HG03378 (cell line): Measurements from ENCODE around the gene KCNMB2.

Experiments
- ATAC-seq: cut with Tn5 transposase; IDR thresholded peaks from one replicate; pipeline ENCODE4 v1.9.1; 2021; ENCODE audit warnings: mild to moderate bottlenecking, moderate library complexity; ENCODE audit not compliant: unreplicated experiment

Gene KCNMB2

DNA sequence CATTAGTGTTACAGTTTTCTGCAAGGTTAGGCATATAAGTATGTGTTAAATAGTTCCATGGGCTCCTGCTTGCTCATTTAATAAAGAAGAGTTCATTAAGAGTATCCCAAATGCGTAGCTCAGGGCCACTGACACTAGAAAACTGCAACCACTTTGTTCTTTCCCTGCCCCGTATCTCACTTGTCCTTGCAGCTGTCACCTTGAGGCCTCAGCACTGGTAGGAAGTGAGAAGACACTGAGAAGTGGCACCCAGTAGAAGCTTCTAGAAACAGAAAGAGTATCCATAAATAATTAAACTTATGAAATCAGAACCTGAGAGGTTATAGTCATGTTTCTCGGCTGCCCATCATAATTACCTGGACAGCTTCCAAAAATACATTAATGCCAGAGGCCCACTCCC, 266.0 kb downstream of the KCNMB2 start:
- ATAC-seq, result no peak

DNA sequence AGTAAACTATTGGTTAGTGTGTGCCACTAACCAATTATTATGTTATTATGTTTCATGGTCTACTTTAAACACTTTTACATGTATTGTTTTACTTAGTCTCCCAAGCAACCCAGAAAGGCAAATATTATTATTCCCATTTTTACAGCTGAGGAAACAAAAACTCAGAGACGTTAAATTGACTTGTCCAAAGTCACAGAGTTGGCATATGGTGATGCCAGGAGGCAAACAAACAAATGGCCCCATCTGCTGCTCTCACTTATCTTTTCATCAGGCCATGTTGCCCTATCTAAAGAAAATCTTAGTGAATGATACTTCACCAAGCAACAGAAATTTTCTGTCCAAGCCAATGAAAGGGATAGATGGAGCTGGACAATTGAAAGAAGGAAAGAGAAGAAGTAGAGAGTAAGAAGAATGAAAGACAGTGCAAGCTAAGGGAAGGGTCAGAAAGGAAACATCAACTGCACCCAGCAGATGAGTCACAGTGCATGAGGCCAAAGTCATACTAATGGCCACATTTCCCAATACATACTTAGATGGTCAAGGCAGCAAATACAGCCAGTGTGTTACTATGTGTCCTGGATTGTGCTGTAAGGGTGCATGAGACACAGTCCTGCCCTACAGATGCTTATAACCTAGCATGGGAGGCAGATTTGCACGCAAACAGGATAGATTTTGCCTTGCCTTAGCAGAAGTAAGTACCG, 266.9 kb downstream of the KCNMB2 start:
- ATAC-seq, result no peak

DNA sequence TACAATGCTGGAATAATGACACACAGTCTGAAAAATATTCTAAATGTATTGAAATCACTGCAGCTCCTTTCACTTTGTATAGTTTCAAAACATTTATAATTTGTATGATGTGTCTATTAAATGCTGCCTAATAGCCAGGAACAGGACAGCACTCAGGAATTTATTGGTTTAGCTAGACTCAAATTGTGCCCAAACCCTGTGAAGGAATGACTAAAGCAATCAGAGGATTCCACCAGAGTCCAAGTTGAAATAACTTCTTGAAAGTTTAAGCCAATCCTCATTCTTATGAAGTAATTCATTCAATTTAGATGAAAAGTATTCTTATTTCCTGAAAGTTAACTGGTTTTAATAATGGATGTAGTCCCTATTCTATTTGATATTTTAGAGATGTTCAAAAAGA, 268.4 kb downstream of the KCNMB2 start:
- ATAC-seq, result no peak

DNA sequence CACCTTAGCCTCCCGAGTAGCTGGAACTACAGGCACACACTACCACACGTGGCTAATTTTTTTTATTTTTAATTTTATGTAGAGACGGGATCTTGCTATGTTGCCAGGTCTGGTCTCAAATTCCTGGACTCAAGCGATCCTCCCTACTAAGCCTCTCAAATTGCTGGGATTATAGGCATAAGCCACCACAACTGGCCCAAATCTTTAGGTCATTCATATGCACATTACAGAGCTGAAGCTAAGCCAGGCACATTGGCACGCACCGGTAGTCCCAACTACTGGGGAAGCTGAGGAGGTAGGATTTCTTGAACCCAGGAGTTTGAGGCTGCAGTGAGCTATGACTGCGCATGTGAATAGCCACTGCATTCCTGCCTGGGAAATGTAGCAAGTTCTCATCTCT, 269.5 kb downstream of the KCNMB2 start:
- no peak for ATAC-seq

DNA sequence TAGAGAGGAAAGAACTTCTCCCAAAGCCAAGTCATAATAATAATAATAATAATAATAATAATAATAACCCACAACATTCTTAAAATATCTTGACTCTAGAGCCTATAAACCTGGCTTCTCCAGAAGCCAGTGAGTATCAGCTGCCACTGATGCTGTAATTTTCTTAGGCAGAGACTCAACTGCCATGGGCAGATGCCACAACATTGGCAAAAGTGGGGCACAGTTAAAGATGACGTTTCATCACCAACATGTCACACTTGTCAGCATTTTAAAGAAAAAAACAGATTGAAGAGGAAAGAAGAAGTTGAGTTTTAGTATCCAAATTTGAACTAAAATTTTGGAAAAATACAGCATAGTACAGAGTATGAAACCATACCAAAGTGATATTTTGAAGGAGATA, 270.4 kb downstream of the KCNMB2 start:
- ATAC-seq, result no peak

DNA sequence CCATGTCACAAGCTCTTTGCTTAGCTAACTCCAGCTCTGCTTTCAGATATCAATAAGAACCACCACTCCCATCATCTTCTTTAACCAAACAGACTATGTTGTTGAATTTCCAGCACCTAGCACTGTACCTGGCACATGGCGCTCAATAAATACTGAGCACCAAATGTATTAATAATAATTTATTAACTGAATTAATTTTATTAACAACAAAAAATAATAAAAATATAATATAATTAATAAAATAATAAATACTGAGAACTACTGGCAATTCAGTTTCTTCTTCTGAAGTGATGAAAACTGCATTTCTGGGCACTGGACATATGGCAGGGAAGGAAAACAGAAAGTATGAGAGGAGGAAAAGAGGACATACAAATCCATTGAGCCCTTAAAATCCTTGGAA, 271.5 kb downstream of the KCNMB2 start:
- ATAC-seq, result no peak

DNA sequence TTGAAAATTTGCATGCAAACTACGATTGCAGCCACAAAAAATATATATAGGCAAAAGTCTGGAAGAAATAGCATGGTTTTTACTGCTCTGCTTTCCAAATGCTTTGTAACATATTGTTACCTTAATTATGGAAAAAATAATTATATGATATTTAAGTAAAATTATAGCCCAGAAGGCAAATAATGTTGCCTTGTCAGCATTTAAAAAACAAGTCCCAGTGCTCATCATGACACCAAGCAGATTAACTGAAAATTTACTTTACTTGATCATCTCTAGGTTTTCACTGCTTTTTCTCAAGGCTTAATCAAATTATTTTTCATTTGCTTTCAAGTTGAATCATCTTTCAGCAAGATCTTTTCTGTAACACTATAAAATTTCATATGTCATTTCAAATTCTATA, 272.5 kb downstream of the KCNMB2 start:
- no peak for ATAC-seq

DNA sequence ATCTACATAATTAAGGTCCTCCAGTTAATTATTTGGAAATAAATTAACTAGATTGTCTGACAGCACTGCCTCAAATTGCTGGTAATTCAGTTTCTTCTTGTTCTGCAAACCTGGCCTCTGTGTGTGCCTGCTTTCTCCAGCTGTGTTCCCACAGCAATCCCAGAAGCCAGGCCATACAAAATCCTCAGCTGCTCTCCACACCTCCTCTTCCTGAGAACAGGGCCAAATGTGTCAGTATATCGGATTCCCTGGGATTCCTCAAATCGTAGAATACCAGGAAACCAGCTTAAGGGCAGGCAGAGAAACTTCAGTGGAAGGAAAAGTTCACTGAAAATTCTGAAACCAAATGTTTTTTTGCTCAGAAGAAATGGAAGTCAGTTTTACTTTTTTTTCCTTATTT, 273.9 kb downstream of the KCNMB2 start:
- ATAC-seq, result no peak

DNA sequence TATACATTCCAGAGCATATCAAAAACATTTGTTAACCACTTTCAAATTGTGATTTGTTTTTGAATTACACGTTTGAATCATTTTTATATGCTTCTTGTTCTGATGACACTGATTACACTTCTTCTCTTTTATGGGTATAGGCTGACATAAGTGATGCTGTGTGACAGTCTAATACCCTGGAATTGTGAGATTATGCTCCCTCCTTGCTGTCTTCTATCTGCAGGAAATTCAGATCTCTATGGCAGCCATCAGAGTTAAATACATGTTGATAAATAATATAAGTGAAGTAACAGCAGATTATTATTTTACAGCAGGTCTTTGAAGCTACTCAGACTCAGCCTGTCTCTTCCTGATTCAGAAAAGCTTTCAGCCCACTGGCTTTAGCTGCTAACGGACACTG, 286.5 kb downstream of the KCNMB2 start:
- ATAC-seq, result no peak

DNA sequence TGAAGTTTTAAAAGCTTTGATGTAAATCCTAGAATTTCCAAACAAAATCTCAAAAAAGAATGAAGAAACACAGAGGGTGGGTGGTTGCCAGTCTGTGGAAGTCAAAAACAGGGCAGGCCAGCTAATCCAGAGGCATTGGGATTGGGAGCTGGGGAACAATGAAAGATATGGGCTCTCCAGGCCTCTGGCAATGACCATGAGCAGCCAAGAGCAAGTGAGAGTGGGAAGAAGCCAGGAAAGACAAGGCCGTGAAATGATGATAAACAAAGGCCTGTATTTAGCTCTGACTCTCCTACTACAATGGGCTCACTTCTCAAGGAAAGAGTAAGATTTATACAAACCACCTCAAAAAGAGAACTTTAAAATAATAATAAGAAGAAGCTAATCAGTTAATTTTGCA, 286.9 kb downstream of the KCNMB2 start:
- ATAC-seq, result no peak

DNA sequence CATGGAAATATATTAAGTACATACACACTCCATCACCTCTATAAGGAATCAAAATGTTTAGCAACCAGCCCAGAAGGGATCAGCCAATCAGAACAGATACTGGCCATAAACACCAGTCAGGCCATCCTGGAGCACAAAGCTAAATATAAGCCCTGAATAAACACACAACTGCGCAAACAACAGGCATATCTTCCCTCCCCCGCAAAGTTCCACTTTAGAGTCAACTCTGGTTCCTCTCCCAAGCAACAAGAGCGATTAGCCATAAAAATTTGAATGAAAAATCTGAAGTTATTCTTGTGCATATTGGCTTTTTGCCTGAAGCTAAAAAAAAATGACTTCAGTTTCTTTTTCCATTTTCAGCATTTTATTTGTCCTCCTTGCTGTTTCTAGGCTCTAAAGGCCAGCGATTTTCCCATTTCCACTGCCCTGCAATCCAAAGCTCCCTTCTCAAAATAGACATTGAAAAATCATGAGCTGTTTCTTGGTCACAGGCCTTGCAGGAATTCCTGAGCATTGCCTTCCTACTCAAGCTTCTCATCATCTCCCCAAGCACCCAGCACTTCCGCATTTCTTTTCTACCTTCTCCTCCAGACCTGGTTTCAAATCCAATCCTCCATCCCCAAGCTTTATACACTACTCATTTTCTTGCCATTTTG, 287.5 kb downstream of the KCNMB2 start:
- ATAC-seq, result no peak

DNA sequence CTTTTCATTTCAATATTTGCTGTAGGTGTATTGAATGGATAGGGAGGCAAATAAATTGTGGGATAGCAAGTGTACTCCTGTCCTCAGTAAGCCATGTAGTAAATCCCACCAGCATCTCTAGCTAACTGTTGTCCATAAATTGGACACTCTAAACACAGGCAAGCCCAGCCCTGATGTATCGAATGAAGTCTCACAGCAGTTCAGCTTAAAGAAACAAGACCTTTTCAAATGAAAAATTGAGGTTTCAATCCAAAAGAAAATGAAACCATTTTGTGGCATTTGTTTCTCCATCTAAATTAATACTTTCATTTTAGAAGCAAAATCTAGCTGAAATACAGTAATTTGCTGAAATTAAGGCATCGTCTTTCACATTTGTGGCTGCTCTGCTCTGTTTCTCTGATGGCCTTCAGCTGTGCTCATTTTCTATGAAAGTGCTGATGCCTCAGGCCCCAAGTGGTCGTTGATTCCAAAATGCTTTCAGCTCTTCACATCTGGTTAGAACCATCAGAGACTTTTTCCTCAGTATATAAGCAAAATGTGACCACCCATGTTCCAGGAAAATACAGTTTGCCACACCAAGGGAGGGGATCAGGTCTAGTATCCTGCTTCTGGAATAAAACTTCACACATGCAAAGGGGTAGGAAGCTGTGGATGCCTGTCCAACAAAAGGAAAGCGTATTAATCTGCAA, 290.3 kb downstream of the KCNMB2 start:
- no peak for ATAC-seq

DNA sequence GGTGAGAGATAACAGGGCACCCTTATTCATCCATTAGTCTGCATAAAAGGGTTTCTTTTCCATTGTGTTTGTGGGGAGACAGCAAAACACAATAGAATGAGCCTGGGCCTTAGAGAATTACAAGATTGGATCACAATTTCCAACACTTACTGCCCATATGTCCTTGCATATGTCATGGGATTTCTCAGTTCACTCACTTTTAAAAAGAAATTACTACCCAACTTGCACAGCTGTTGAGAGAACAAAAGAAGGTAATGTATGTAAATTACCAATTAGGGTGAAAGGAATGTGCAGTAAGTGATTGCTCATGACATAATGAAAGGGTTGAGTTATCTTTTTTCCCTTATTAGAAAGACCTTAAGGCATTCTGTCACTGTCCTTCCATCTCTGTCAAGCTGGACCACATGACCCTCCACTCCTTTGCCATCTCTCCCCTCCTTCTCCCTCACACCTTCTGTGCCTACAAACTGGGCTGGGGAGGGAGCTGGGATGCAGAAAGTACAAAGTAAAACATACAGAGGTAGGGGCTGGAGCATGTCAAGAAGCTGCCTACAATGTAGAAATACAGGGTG, 291.1 kb downstream of the KCNMB2 start:
- ATAC-seq, result no peak

DNA sequence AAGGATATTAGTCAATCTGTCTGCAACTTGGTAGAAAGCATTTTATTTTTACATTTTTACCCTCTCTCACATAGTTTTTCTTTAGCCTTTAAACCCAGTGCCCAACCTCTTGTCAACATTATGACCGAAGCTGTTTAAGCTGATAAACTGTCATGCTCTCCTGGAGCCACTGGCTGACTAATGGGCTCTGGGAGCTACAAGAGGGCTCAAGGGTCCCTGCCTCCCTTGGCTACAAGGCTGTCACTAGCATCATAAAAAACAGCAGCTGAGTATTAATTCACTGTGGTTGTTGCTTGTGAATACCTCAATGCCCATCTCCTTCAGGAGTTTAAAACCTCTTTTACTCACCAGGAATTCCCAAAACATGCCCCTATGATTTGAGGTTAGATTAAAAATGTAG, 297.5 kb downstream of the KCNMB2 start:
- no peak for ATAC-seq

DNA sequence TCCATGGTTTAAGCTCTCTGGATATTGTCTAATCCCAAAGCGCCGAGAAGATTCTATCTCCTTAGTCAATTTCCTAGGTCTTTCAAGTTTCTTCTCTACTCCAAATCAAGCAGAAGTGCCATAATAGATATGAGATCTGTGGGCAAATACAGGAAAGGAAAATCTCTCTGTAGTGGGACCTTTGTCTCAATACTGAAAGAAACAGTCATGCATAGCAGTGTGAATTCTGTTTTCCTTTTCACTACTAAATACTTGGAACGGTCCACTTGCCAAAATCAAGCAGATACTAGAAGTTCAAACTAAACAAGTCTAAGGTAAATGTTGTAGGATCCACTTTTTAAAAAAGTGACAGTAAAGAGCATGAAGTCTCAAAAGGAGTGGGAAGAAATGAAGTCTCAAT, 298.8 kb downstream of the KCNMB2 start:
- ATAC-seq, result no peak

DNA sequence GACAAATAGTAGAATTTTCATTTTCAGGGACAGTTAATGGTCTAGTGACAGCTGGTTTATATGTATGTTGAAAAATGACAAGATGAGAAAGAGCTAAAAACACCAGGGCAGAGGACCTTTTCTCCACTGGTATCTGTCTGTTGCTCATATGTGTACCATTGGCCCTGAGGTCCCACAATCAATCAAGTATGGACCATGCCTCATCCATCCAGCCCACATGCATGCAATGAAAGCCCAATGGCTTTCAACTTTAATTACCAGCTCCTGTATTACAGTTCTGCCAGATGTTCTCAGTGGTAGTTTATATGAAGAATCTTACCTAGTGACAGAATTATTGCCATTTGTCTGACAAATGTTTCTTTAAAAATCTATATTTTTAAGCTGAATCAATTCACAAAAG, 301.3 kb downstream of the KCNMB2 start:
- no peak for ATAC-seq

DNA sequence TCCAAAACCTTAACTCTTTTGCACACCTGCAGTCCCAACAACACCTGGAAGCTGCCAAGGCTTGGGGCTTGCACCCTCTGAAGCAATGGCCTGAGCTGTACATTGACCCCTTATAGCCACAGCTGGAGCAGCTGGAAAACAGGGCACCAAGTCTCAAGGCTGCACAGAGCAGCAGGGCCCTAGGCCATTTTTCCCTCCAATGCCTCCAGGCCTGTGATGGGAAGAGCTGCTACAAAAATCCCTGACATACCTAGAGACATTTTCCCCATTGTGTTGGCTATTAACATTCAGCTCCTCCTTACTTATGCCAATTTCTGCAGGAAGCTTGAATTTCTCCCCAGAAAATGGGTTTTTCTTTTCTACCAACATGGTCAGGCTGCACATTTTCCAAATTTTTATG, 304.4 kb downstream of the KCNMB2 start:
- ATAC-seq, result no peak

DNA sequence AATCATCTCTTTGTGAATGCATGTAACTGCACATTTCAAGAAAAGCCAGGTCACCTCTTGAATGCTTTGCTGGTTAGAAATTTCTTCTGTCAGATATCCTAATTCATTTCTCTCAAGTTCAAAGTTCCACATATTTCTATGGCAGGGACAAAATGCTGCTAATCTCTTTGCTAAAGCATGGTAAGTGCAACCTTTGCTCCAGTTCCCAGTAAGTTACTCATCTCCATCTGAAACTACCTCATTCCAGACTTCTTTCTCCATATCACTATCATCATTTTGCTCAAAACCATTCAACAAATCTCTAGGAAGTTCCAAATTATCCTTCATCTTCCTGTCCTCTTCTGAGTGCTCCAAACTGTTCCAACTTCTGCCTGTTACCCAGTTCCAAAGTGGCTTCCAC, 304.8 kb downstream of the KCNMB2 start:
- ATAC-seq, result no peak

DNA sequence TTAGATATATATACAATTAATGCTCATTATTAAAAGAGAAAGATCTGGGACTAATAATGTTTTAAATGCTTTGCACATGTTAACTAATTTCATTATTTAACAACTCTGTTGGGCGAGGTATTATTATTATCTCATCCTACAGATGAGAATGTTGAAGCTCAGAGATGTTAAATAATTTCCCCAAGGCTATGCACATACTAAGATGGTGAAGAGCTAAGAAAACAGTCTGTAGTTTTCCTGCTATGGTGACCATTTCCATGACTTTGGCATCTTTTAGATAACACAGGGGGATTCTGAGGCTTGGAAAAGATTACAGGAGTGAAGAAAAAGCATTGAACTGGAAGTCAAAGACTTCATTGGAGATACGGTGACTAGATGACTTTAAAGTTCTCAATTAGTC, 308.7 kb downstream of the KCNMB2 start:
- no peak for ATAC-seq

DNA sequence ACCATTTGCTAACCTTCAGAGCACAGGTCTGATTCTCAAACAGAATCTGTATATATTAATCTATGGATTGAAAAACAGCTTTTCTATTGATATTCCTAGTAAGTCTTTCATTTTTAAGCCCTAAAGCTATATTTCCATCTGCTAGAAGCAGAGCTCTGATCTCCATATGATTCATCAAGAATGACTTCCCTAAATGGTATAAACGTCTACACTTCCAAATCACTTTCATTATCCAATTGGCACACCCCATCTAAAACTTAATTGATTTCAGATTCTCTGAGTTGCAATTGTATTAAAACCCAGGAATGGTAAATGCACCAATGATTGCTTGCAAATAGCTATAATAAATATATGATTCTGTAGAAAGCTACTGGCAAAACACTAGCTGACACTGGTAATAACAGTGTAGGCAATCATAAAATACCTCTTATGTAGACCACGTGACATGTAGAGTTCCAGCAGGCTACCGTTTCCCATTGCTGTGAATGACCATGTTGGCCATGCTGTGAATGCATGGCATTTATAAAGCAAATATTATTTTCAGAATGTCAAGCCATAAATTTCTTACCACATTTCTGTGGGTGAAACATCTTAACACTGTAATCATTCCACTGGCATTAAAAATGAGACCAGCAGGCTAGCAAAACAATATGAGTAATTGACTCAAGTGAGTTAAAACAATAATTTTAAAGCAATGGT, 309.3 kb downstream of the KCNMB2 start:
- ATAC-seq, result no peak

DNA sequence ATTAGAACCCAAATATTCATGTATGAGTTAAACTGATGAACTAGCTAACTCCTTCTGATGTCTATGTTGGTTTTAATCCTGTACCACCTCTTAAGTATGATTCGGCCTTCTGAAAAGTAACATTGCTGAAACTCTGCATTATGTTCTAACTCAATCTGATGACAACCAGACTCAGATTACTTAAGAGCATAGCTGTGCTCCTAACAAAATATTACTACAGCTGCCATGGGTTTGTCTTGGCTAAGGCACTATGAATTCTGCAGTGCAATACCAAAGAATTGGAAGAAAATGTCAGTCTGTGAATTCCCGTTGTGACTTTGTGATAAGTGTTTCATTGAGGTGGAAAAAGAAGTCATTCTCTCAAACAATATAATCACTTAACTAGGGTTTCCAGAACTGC, 311.0 kb downstream of the KCNMB2 start:
- no peak for ATAC-seq
